Activated gamma-delta T cell treated with anti-CD3 and anti-CD28 coated beads, Interleukin-2, amount 50 U/mL, for 16 hours (primary cell): ENCODE results near the gene MYLIP.
A peak's percentile ranks its signal among the peaks of the same experiment; 100 is the strongest.

Source experiments
- DNase-seq: peaks from one replicate; pipeline ENCODE4 v3.0.0-alpha.2; 2020; ENCODE audit warnings: low read depth

The MYLIP gene

DNA sequence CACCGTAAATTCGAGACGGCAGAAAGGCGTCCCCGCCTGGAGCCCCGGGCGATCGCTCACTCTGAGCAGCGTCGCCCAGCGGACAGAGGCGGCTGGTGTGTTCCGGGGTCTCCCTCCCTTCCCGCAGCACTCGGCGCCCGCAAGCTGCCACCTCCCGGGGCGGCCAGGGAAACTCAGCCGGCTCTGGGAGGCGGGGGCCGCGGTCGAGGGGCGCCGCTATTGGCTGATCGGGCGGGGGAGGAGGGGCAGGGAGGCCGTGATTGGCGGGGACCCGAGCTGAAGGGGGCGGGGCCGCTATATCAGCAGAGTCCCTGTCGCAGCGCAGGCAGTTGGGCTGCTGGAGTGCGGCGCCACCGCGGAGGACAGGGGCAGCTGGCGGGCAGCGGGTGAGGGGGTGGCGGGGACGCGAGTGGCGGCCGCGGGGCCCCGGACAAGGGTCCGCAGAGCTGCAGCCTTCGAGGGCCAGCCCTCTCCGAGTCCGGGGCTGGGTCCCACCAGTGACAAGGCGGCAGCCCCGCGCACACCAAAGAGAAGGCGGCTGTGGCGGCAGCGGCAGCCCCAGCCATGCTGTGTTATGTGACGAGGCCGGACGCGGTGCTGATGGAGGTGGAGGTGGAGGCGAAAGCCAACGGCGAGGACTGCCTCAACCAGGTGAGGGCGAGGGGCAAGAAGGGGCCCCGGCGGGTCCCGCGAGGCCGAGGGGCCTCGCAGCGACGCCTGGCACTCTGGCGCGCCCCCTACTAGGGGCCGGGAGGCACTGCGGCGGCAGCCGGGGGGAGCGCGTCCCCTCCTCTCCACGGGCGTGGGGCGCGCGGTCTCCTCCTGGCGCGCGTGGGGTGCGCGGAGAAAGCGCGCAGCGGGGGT lies at the start of gene MYLIP:
TSS of gene MYLIP (plus strand) at position 328 of the 864 bp plus-strand sequence. CDS start at position 565, 237 bp downstream.
- DNase-seq, result peak; percentile 96

DNA sequence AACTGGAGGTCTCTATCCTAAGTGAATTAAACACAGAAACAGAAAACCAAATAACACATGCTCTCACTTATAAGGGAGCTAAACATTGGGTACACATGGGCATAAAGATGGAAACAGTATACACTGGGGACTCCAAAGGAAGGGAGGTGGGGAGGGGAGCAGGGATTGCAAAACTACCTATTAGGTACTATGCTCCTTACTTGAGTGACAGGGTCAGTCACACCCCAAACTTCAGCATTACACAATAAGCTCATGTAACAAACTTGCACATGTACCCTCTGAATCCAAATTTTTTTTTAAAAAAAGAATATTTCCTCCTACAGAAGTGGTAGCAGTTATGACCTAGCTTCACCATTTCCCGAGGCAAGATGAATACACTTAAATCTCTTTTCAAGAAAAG lies 49.5 kb upstream of the MYLIP start:
- no peak for DNase-seq

DNA sequence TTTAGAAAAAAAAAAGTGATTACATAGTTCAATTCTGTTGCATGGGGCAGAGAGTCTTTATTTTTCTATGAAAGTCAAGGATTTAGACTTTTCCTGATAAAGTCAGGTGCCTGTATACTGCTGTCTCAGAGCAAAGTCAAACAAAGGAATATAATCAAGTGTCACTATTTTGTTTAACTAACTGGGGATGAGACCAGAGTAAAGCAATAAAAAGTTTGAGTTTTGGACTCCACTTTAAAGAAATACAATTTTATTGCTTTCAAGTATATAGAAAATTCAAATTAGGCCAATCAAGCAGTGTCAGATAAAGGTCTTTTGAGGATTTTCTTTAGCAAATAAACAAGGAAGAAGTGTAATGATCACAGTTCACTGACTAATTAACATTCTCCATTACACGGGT lies 48.7 kb upstream of the MYLIP start:
- no peak for DNase-seq

DNA sequence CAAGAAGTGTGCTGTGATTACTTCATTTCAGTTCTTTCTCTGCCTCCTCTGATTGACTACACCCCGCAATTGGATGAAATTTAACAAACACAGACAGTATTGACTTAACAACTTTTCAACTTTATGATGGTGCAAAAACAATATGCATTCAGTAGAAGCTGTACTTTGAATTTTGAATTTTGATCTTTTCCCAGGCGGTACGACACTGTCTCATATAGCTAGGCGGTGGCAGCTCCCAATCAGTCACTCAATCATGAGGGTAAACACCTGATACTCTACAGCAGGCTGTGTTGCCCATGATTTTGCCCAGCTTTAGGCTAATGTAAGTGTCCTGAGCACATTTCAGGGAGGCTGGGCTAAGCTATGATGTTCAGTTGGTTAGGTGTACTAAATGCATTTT lies 47.6 kb upstream of the MYLIP start:
- no peak for DNase-seq

DNA sequence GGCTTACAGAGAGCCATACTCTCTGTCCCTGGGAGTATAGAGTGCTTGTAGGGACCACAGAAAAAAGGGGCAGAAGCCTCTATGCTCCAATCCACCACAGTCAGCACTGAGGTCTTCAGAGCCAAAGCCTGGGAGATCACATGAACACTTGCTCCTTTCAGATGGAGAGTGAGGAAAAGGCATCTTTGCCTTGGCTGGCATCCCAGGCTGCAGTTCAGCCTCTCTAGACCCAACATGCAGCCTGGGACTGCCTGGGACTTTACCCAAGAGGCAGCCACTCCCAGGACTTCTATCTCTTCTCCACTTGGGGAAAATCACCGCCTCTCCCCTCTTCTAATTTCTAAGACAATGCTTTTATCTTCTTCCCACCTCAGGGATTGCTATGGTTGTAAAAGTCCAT lies 46.5 kb upstream of the MYLIP start:
- no peak for DNase-seq

DNA sequence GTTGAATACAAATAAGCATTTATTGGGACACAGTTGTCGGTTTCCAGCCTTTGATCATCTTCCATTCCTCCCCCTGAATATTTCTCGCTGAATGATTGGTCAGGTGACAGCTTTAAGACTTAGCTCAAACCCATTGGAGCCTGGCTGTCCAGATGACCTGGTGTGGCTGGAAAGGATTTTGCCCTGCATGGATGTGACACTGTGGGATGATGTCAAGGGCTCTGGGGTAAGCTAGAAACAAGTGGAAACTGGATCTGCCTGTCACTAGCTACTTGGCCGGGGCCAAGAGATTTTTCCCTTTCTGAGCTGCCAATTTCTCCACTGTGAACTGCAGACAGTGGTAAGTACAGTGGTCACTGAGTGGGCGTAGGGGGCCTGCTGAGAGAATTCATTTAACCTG lies 41.9 kb upstream of the MYLIP start:
- DNase-seq, result no peak

DNA sequence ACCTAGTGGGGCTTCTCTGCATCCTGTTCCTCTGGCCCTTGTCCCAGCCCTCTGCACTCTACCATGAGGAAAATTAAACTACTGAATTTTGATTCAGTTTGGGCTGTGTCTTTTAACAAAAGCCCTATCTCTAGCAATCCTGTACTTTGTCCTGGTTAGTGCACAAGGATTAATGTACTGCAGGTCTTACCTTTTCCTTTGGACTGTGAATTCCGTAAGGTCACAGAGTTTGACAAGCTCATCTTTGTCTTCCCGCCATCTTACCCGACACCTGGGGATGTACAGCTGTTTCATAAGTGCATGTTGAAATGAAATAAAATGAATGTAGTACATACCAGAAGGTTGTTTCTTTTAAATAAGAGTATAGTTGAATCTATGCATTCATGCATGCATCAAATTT lies 41.5 kb upstream of the MYLIP start:
- no peak for DNase-seq

DNA sequence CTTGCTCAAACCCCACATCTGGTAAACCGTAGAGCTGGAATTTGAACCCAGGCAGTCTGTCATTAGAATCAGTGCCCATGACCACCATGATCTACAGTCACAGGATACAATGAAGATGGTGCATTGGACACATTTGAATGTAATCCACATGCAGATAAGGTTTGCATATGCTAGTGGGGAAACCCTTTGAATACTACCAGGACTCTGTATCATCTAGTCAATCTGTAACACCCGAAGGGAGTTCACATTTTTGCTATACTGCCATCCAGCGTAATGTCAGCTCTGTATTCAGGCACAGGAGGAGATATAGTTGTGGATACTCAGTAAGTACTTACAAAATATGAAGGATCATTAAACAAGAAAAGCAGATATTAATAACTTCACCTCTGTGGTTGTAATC lies 40.5 kb upstream of the MYLIP start:
- no peak for DNase-seq

DNA sequence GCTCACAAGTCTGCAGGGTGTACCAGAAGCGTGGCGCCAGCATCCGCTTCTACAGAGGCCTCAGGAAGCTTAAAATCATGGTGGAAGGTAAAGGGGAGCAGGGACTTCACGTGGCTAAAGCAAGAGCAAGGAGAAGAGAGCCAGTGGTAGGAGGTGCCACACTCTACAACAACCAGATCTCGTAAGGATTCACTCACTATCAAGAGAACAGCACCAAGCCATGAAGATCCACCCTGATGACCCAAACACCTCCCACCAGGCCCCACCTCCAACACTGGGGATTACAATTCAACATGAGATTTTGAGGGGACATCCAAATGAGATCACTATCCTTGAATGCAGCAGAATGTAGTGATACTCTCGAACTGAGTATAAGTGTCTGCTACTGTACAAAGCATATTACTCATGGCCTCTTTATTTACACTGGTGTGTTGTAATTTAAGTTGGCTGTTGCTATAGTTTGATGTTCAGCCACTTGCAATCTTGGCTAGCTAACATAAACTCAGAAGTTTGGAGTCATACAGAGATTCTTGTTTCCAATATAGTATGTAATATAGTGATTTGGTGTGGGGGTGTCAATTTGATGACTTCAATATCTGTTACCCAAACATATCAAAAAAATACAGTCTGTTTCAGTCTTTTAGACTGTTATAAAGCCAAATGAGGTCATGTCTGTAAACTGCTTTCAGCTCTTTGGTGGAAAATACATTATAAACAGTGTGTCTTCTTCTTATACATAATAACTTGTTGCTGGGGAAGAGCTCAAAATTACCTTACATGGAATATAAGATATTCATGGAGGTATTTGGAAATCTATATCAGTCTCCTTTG lies 39.4 kb upstream of the MYLIP start:
- no peak for DNase-seq

DNA sequence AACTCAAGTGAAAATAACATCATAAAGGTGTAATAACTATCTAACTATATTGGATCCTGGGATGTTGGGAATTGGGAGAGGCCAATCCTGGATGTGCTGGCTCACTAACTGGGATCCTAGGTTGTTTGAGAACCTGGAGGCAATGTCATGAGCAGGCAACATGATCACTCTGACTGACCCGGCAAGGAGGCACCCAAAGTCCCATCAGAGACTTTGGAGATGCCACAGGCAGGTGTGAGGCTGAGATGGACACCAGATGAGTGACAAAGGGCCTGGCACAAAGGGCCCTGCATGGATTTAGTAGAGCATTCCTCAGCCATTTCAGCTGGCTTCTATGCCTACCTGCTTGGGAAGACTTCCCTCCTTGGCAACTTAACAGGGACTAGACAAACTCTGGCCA lies 38.4 kb upstream of the MYLIP start:
- no peak for DNase-seq

DNA sequence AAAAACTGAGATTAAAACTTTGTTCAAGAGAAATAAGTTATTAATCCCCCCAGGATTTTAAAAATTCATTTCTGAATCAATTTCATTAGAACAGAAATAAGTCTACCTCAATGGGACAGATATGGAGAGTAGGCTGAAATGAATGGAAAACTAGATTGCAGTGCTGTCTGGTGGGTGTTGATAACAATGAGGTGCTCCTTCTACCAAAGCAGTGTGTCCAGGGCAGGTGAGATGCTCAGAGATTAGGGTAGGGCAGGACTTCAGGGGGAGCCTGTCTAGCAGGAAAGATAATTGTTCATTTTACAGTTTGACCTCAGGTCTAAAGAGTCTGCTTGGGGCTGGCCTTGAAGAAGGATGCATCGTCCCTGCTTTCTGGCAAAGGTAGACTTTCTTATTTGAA lies 38.0 kb upstream of the MYLIP start:
- DNase-seq, result no peak

DNA sequence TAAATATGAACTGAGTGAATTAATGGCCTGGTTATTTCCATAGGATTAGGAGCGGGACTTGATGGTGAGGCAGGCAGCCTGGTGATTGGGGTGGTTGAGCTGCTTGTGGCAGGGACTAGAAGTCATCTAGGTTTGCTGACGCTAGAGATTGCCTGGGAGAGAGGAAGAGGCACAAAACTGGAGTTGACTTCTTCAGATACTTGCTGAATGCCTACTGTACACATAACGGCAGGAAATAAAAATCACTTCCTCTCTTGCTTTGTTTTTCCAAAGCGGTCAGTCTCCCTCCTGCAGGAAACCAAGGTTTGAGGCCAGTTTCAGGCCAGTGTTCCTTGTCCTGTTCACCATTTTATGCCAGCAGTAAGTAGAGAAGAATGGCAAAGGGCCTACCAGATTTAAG lies 36.7 kb upstream of the MYLIP start:
- no peak for DNase-seq

DNA sequence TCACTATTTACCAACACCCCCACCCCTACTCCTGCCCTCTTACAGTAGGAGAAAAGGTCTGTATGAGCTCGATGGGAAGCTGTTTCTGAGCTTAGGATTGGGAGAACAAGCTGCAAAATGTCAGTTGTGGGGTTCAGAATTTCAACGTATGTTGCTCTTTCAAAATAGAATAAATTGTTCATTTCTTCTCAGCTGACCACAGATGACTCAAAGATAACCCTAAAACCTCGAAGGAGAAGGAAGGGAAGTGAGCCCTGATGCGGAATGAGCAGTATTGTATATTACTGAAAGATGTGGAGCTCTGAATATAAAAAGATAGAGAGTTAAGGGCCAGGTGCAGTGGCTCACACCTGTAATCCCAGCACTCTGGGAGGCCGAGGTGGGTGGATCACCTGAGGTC lies 35.9 kb upstream of the MYLIP start:
- DNase-seq, result no peak

DNA sequence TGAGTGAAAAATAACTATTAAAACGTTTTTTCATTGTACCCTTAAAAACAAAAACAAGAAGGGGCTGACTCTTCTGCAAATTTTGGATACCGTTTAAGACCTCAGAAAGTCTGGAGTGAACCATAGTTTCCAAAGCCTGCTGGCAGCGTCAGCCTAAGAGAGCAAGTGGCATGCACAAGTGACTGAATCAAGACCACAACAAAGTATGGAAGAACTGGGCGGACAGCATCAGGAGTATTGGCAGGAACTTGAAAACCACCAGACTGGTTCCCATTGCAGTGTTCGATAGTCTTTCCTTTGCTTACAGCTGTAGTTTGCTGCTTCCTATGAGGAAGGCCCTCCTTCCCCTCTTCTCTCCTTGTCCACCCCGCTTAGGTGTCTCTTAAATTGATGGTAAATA lies 33.7 kb upstream of the MYLIP start:
- no peak for DNase-seq

DNA sequence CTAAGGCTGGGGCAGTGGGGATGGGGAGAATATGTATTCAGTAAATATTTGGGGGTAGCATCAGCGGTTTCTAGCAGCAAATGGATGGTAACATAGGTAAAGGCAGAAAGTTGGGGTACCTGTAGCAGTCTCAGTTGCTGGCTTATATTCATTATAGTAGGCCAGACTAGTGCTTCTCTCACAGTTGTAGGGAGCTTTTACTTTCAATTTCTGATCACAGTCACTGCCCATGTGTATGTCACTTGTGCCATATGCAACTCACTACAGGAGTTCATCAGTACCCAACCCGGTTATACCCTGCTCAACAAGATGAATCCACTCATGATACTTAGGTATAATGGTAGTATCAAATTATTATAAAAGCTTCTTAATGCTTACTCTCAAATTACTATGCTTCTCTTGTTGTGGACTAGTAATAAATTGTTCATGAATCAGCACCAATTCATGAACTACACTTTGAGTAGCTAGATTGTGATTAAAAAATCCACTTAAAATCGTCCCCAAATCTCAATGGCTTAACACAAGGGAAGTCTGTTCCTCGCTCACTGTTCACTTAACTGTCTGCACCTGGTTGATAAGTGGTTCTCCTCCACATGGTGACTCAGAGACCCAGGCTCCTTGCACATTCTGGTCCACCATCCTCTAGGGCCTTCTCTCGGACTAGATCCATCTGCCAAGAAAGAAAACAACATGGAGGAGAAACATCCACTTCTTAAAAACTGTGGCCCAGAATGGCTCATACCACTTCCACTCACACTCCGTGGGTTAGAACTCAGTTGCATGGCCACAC lies 31.3 kb upstream of the MYLIP start:
- DNase-seq, result no peak

DNA sequence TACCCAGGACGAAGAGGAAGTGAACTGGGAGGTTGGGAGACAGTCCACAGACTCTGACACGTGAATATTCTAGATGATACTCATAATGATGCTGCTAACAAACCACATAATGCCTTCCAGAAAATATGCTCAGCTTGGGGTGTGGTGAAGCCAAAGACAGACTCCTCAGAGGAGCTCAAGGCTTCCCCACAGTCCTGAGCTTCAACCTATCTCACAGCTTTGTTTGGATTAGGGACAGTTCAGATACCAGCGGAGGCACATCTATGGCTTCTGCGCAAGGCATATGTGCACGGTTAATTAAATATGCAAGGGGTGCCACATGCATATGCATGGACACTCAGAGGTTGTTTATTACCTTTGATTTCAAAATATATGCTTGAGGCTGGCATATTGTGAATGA lies 30.7 kb upstream of the MYLIP start:
- no peak for DNase-seq

DNA sequence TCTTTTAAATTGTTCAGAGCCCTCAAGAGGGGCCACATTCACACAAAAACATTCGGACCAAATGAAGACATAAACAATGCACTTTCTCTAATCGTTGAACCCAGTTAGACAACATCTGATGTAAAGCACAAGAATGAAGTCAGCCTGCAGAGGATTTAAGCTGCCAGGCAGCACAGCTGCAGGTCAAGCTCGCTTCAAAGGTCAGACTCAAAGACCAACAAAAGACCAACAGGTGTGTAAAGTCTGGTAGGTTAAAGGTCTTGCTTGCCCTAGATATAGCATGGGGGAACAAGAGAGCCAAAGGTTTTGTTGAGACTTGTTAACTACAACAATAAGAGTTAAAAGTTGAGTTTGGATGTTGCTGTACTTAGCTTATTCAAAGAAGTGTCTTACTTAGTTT lies 26.7 kb upstream of the MYLIP start:
- DNase-seq, result no peak

DNA sequence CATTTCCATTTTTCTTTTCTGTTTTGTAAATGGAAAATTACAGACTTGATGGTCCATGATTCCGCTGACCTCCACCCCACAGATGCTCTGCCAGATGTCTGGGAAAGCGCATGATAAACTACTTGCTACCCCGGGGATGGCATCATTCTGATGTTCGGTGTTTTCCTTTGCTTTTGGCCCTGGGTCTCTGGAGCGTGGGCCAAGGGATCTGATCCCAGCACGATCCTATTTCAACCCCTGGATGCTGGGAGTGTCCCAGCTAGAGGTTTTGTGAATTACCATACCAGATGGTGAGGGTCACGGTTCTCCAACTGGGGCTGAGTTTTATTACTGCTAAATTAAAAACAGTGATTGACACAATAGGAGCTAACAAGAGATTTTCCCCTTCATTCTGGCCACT lies 25.2 kb upstream of the MYLIP start:
- no peak for DNase-seq

DNA sequence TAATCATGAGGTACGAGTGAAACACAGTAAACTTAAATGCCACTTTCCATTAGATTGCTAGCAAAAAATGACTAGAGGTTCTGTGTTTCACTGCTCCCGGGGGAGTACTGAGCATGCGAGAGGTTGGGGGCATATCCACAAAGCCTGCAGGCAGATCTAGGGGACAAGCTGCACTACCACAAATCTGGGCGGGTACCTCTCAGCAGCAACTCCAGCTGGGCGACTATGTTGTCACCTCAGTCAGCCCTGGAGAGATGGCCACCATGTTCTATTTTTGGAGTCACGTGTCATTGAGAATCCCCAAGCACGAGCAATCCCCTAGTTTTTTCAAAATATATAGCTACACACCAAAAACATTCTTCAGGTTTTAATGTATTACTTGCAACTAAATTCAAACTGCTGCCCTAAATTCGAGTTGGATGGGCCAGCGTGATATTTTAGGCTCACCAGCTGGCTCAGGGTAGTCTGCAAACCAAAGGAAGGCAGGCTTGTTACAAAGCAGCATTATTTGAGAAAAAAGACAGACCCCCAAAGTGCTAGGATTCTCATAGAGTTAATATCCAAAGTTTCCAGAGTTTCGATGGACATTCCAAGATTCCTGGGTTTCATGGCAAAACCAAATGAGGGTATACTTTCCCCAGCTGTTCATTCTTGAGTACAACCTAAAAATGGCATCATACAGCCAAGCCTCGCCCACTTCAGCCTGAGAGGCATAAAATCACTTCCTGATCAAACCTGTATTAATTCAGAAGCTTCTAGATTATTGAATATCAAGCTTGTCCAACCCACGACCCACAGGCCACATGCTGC lies 24.1 kb upstream of the MYLIP start:
- DNase-seq, result no peak

DNA sequence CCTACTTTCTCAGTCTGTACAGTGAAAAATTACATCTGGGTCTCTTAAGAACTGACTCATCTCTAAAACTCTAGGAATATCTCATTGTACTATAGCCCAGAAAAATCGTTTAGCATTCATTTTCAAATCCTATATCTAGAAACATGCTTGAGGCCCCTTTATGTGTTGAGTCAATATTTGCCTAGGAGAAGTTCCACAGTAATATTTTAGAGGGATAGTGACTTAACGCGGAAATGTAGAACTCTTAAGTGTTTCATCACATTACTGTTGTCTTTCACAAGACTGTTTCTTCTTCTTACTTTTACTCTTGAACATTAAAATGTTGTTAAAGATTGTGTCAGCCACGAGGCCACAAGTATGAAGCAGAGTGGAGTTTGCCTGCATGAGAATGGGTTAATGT lies 23.0 kb upstream of the MYLIP start:
- DNase-seq, result no peak

DNA sequence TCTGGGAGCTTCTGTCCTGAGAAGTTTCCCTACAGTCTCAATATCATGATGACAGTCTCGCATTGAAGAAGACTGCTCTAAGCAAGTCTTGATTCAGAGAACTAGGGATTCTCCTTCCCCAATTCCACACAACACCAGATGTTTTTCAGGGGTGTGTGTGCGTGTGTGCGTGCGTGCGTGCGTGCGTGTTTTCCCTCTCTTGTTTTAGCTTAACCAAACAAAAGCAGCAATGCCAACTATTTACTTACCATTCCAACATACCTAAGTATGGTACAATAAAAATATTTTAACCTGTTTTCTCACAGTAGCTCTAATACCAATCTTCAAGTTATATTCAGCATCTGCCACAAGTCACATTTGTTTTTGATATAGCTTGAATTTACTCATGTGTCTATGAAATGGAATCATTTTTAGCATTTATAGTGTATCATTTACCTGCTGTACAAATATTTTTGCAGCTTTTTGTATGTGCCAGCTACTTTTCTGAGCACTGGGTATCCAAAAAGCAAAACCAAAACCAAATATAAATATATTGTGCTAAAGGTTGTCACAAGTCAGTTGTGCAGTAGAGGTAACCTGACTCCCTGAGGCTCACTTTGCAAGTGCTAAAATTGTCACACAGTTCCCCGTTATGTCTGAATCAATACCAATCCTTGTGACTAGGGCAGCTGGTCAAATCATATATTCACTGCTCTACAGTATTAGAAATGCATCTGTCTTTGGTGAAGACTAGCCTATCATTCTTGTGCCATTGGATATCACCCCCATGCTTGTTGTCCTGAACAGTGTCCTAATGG lies 21.7 kb upstream of the MYLIP start:
- no peak for DNase-seq
